Measurements from ENCODE around the gene CYP2U1.

GRCh38 chr4:107988763-107989035 lies 57.4 kb downstream of the CYP2U1 start:
- TF ChIP-seq NR0B1 (IDR thresholded peaks at IDR 0.05; ENCODE audit: partially characterized antibody) (no peak), ZBTB43 (CRISPR knock-in tag; IDR thresholded peaks at IDR 0.05) (no peak), ZFP1 (CRISPR knock-in tag; IDR thresholded peaks at IDR 0.05) (no peak), CTCF (IDR thresholded peaks at IDR 0.05 in 2 of 3, conservative IDR thresholded peaks at IDR 0.05 in 1 of 3; ENCODE audit: insufficient read depth in 2 of 3, low read depth in 1 of 3, low read length in 3 of 3) (no peak), RNF219 (CRISPR knock-in tag; IDR thresholded peaks at IDR 0.05) (no peak), RFX1 (IDR thresholded peaks at IDR 0.05) (no peak), FOS (IDR thresholded peaks at IDR 0.05; ENCODE audit: extremely low read depth, insufficient read length) (no peak), NFATC3 (IDR thresholded peaks at IDR 0.05) (no peak), SP1 (CRISPR knock-in tag; IDR thresholded peaks at IDR 0.05) (no peak), STAT6 (CRISPR knock-in tag; IDR thresholded peaks at IDR 0.05) (no peak), EP300 (IDR thresholded peaks at IDR 0.05; ENCODE audit: low read length) (no peak), ELF1 (tag; IDR thresholded peaks at IDR 0.05) (no peak), ZNF395 (CRISPR knock-in tag; IDR thresholded peaks at IDR 0.05) (no peak), SMC3 (conservative IDR thresholded peaks at IDR 0.05; ENCODE audit: insufficient read depth, low read depth, low read length) (no peak)
